Gastroesophageal sphincter (tissue), 3 donors: ENCODE measurements around the gene SMC4.

Source experiments
- CTCF ChIP-seq, 4 experiments: fragments of 200-600 bp in 2 of 4; fragments of 450-650 bp in 2 of 4; sonication (generic) in 1 of 4; IDR thresholded peaks; one replicate each; pipeline ENCODE4 v1.5.1; 2017 to 2019; ENCODE audit warnings: antibody characterized with exemption in 4 of 4, mild to moderate bottlenecking in 2 of 4, moderate library complexity in 2 of 4
- EP300 ChIP-seq: sonication (generic); formaldehyde crosslinking; IDR thresholded peaks from one replicate; pipeline ENCODE4 v1.6.1; 2017; ENCODE audit warnings: antibody characterized with exemption, mild to moderate bottlenecking
- POLR2A ChIP-seq, 2 donors: fragments of 450-650 bp; IDR thresholded peaks; one replicate each; pipeline ENCODE4 v1.6.1; 2017; ENCODE audit warnings: antibody characterized with exemption in 2 of 2, mild to moderate bottlenecking in 2 of 2, moderate library complexity in 1 of 2

GRCh38 chr3:160372780-160373179 is 26.7 kb upstream of the SMC4 start:
- TF ChIP-seq CTCF (IDR thresholded peaks at IDR 0.05) (no peak), POLR2A (IDR thresholded peaks at IDR 0.05) (no peak), EP300 (no peak)
